Measurements from ENCODE around the gene ACOT9.
"Not testable (repeated sequence)": the region's sequence is repeated elsewhere in the genome, so short reads cannot be mapped to it uniquely, and the experiment has no call there.

ACOT9 gene

DNA sequence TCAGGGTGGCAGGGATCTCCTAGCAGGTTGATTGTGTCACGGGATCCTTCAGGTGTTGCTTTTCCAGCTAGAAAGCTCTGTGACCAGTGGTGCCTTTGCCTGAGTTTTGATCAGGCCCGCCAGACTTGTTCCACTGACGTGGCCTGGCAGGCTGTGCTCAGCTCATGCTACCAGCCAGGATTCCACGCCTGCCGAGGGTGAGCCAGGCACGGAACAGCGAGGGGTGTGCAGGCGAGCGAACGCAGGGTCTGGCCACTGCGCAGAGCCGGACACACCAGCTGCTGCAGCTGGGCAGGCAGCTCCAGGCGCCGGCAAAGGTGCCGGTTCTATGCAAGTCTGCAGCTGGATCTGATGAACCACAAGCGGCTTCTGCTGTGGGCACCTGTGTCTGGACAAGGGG, 22.8 kb upstream of the ACOT9 start:
- no peak for DNase-seq (ENCODE audit: low read depth)

DNA sequence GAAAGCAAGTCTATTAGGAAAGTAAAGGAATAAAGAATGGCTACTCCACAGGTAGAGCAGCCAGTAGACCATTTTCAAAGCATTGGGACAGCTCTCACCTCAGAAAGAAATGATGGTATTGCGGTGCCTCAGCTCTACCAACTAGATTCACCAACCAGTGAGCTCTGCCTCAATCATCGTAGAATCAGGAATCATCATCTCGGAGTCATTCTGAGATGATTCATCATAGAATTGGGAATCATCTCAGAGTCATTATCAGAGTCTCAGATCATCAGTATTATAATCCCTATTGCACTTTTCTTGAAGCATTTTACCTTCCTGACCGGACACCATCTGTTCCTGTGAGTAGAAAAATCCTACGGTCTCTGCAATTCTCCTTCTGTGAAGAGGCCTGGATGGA, 22.4 kb upstream of the ACOT9 start:
- DNase-seq (ENCODE audit: low read depth) = no peak

DNA sequence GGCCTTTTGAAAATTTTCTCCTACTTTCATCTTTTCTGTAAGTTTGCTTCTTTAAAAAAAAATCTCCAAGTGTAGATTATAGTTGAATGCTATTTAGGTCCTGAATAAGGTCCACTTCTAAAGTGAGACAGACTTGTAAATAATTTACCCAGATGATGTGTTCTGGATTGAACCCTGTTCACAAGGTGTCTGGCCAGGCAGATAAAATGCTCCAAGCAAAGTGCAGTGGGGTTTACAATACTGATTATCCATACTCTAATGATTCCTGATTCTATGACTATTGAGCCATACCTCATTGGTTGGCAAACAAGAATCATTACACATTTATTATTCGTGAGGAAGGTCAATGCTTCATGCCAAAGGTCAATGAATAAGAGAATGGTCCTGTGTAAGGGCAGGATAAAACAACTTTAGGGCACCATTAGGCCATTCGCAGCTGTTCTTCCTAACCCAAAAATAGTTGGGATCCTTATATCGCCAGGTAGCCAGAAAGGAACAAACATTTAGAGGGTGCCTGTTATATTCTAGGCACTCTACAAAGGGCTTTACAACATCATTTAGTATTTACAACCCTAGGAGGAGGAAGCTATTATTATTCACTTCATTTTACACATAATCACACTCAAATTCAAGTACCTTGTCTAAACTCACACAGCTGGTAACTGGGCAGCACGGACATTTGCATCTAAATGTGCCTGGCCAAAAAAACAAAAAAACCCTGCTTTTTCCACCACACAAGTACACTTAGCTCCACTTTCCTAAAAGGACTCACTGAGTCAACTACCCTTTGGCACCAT, 21.3 kb upstream of the ACOT9 start:
- DNase-seq (ENCODE audit: low read depth) = no peak

DNA sequence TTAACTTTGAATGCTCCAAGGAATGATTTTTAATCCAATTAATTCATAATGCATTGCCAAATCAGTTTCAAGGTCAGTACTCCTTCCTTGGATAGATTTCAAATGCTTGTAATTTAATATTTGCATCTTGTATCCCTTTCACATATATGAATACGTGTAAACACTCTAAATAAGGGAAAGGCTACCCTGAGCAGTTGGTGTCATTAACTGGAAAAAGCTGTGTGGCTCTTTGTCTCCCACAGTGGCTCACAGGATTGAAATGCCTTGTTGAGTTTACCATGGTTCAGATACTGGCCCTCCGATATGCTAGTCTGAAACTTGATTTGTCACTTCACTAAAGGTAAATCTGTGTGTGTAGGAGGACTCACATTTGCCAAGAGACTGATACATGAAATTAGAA, 16.7 kb upstream of the ACOT9 start:
- DNase-seq (ENCODE audit: low read depth) = no peak

DNA sequence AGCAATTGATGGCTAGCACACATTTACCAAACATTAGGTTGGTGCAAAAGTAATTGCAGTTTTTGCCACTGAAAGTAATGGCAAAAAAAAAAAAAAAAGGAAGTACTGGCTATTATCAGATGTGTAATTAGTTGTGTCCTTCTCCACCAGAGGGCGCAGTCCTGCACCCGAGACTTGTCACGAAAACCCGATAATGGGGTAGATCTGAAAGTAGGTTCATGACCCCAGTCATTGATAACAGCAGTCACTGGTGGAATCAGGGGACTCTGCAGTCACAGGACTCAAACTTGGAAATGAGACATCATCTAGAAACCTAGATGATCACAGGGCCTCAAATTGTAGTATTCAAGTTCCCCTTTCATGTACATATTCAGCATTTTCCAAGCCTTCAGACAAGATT, 13.1 kb upstream of the ACOT9 start:
- peak; percentile 19 for DNase-seq (ENCODE audit: low read depth)

DNA sequence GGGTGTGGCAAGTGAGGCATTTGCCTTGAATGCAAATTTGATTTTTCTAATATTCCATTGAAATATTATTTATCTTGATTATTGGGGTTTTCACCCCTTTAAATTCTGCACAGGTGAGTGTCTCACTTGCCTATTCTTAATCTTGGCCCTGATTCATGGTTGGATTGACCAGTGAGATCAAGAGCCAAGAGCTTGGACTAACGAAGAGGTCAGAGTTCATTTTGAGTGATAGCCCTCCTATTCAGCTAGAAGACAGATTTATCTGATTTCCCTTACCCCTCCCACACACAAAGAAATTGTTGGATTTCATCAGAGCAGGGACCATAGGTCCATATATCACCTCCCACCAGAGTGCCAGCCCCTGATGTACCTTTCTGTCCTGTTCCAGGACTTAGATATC, 11.6 kb upstream of the ACOT9 start:
- DNase-seq (ENCODE audit: low read depth) = no peak

DNA sequence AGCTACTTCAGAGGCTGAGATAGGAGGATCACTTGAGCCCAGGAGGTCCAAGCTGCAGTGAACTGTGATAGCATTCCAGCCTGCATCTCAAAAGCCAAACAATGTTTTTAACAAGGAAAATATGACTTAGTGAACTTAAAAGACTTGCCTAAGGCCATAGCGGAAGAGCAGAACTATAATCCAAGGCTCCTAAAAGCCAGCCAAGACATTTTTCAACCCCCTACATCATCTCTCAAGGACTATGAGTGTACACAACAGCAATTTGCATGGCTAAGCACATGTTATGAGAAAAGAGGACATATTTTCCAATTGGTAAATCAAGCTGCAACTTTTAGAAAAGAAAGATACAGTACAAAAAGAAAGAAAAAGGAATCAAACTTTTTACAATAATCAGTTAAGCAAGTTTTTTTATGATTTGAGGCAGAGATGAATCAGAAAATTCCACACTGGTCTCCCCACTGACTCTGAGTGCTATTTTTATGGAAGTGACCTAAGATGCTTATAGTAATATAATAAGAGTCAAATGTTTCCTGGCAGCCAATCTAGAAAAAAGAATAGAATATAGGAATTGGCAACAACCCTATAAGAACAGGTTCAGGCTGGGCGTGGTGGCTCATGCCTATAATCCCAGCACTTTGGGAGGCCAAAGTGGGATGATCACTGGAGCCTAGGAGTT, 9.8 kb upstream of the ACOT9 start:
- no peak for DNase-seq (ENCODE audit: low read depth)

DNA sequence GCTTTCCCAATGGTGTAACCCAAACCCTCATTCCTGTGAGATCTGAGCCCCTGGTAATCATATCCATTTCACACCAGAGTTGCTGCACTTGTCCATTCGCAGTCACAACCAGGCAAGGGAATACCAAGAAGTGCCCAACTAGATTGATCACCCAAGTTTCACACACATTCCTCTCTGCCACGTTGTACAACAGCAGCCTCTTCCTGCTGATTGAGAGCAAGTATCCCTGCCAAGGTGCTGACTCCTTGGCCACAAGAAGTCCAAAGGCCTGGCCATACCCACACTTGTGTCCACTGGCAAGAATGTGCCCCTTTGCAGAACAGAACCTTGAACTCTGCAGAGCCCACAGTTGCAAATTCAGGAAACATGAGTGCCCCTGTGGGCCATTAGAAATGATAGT, 6.5 kb upstream of the ACOT9 start:
- no peak for DNase-seq (ENCODE audit: low read depth)

DNA sequence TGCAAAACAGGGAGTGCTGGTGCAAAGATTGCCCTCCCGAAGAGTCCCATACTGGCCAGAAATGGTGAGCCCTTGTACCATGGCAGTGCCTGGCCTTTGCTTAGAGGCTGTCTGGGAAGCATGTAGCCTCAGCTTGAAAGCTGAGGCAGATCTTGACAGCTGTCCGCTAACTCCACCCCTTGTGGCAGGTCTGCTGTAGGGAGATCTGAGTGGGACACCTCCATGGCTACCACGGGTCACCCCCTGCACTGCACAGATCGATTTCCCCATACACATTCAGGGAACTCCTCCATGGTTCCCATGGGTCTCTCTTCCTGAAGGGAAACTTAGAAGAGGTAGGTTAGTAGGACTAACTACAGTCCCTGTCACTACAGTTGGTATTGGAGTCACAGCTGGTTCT, 6.1 kb upstream of the ACOT9 start:
- no peak for DNase-seq (ENCODE audit: low read depth)

DNA sequence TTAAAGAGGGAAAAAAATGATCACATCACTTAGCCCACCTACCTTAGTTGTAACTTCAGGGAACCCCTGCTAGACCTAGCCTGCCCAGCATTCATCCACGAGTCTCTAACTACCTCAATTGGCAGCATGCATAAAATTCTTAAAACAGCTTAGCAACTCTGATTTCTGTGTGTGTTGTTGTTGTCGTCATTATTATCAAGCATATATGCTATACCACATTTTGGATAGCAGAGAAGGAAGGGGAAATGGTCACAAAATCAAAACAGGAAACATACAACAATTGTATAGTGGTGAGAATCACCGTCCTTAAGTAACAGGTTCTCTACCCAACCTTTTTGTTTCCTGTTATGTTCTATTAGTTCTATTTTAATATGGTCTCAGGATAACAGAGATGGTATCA, 2.7 kb upstream of the ACOT9 start:
- no peak for DNase-seq (ENCODE audit: low read depth)

DNA sequence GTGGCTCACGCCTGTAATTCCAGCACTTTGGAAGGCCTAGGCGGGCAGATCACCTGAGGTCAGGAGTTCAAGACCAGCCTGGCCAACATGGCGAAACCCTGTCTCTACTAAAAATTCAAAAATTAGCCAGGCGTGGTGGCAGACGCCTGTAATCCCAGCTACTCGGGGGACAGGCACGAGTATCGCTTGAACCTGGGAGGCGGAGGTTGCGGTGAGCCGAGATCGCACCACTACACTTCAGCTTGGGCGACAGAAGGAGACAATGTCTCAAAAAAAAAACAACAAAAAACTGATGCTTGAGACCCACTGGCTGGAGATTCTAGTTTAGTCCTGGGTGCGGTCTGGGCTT, 521 bp upstream of the ACOT9 start:
- not testable (repeated sequence) for DNase-seq (ENCODE audit: low read depth)

DNA sequence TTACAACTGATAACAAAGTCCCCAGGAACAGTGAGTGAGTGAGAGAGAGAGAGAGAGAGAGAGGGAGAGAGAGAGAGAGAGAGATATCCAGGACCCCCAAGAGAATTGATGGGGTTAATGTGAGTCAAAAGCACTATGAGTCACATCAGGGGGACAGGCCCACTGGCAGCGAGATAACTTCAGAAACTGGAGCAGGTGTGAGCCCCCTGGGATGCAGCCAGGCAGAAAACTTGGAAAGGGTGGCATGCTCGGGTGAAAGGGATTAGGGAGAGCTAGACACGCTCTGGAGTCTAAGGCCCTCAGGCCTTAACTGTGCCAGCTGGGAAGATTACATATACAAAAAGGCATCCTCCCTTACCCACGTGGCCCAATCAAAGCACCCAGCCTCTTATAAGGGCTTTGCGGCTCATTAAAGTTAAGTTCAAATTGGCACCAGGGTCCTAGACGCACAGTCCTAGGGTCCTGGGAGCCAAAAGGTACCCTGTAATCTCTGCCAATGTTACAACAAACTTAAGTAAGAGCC, 841 bp downstream of the ACOT9 start:
- no peak for DNase-seq (ENCODE audit: low read depth)

DNA sequence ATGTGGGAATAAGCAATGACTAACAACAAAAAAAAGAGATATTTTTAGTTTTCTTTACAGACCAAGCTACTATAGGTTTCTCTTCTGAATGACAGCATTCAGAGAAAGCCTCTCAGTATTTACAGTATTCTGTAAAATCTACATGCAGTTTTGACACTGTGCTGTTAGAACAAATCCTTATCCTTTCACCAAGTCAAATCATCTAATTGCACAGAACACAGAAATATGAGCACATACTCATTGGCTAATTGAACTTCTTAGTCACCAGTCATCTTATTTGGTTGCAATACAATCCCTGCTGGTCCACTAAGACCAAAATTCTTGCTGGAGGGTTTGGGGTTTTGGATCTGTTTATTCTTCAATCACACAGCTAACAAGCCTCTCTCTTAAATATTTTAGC, 5.7 kb downstream of the ACOT9 start:
- no peak for DNase-seq (ENCODE audit: low read depth)

DNA sequence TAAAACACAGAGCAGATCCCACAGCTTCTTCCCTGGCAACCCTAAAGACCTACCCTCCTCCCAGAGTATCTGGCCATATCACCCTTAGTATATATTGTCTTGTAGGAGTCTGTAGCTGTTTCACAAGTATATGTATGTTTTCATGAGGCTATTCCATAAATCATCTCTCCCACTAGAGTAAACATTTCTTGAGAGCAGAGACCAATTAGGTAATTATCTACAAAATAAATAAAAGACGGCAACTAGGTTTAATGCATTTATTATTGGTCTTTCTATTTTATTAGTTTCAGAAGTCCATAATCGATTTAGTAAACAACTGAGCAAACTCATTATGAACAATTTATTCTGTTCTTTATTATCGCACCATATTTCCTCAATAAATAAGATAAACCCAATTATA, 7.0 kb downstream of the ACOT9 start:
- DNase-seq (ENCODE audit: low read depth) = no peak

DNA sequence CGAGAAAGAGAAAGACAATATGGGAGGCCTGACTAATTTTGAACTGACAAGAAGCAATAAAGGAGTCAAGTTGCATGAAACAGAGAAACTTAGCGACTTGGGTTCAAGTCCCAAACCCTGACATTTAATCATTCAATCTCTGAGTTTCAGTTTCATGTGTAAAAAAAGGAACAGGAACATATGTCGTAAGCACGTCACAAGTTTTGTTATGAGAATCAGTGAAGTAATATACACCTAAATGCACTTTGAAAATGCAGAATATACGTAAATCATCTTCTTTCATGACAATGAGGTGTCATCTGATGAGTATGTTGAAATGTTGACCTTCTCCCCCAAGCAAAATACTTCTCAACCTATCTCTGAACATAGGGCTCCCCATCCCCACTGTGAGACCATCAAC, 10.4 kb downstream of the ACOT9 start:
- no peak for DNase-seq (ENCODE audit: low read depth)

DNA sequence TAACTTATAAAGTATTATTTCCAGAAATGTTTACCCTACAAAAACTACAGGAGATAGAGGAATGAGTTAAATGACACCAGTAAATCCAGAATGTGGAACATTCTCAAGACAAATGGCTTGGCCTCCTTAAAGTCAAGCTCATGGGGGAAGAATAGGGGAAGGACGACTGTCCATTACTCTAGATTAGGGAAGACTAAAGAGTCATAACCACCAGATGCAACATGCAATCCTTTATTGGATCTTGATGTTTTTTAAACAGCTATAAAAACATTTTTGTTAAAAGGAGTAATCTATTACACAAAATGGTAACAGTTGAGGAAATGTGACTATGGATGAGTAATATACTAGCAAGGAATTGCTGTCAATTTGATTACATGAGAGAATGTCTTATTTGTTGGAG, 11.1 kb downstream of the ACOT9 start:
- no peak for DNase-seq (ENCODE audit: low read depth)

DNA sequence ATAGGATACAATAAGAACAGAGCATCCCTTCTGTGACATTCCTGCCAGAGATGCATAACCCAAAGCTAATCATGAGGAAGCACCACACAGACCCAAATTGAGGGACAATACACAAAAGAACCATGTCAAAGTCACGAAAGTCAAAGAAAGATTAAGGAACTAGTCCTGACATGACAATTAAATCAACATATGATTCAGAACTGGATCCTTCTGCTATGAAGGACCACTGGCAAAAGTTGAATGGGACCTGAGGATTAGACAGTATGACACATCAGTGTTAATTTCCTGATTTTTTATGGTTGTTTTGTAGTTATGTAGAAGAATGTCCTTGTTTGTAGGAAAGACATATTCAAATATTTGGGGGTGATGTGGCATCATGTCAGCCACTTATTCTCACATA, 13.9 kb downstream of the ACOT9 start:
- DNase-seq (ENCODE audit: low read depth) = no peak

DNA sequence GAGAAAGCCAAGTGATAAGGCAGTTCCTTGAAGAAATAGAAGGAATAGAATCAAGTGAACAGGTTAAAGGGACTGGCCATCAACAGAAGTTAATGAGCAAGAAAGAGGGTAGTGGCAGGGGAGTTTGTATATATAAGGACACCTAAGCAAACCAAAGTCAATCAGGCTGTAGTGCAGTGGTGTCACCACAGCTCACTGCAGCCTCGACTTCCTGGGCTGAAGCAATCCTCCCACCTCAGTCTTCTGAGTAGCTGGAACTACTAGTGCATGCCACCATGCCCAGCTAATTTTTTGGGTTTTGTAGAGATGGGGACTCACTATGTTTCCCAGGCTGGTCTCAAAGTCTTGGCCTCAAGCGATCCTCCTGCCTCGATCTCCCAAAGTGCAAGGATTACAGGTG, 15.9 kb downstream of the ACOT9 start:
- no peak for DNase-seq (ENCODE audit: low read depth)

DNA sequence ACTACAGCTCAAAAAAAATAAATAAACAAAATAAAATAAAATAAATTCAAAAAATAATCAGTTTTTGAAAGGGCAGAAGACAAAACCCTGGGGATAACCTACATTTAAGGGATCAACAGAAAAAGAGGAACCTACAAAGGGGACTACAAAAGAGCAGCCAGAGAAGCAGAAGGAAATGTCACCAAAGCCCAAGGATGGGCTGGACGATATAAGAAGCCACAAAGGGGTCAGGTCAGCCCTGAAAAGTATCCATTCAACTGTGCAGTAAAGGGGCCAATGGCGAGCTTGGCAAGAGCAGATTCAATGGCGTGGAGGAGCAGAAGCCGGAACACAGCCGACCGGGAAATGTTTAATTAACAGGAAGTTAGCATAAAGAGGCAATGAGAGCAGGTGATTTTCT, 16.9 kb downstream of the ACOT9 start:
- DNase-seq (ENCODE audit: low read depth) = no peak

DNA sequence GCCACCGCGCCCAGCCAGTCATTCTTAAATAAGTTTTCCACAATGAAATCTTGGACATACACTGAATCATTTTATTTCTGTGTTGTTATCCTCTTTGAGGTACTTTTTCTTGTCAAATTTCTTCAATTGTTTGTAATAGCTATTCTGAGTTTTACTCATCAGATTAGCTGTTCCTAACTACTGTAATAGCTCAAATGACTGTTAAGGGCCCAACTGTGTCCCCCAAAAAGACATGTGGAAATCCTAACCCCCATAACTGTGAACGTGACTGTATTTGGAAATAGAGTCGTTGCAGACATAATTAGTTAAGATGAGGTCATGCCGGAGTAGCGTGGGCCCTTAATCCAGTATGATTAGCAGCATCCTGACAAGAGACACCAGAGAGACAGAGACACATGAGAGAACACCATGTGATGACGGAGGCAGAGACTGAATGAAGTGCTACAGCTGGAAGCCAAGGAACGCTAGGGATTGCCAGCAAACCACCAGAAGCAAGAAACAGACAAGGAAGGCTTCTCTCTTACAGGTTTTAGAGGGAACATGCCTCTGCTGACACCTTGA, 22.9 kb downstream of the ACOT9 start:
- no peak for DNase-seq (ENCODE audit: low read depth)

DNA sequence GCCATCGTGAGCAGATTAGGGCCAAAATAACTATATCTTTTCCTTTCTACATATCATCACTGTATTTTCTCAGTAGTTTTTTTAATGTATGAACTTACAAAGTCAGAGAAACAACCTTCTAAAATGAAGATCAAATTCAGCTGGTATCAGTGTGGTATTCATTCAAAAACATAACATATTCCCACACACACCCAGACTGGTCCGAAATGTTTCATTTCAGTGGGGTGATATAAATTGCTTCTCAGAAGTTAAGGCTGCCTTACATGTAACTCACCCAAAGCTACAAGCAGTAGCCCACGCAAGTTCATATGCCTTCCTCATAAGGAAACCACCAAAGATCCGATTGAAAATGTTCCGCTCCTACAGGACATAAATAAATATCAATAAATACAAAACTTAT, 37.8 kb downstream of the ACOT9 start:
- DNase-seq (ENCODE audit: low read depth) = no peak

DNA sequence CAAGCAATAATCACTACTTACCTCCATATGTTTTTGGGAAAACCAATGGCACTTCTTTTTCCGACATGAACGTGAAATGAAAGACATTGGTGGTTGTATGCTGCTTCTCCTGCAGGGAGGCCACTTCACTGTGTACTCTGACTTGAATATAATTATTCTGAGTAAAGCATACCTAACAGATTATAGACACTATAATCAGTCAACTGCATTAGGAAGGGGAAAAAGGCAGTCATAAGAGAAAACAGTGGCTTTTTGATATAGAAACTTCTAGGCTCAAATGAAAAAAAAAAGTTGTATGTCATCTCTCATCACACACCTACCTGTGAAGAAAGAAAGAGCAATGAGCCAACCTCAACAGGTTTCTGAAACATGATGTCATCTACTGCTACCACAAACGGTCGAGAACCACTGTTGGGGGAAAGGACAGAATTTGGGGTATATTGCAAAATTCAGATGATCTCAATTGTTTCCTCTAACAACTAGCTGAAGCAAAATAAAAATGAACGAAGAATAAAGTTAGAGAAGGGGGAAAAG, 38.3 kb downstream of the ACOT9 start:
- DNase-seq (ENCODE audit: low read depth) = no peak

DNA sequence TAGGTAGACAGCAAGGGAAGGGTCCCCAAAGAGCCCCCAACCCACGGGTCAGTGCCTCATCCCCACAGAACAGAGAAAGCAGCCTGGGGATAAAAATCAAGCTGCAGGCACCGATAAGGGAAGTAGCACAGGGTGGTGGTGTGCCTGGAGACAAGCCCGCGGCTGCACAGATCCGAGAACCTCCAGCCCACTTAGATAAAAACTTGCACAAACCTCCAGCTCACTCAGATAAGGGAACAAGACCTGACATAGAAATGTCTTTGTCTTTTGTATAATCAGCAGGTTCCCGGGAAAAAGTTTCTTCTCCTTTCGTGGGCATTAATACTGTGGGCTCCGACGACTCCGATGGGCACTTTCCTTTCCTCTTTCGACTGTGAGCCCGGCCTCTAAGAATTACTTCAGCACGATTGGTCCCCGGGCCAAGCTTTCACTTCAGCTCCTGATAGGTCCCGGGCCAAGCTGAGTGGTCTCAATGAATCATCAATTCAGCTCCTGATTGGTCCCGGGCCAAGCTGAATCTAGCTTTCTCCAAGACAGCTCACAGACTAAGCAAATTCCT, 43.4 kb downstream of the ACOT9 start:
- peak; percentile 13 for DNase-seq (ENCODE audit: low read depth)
